ENCODE results near the gene RPS6KL1. TPM values are rescaled to one million over a fixed set of nuclear protein-coding genes. Genes with fewer than 3 reads are reported as not detected.

RPS6KL1 gene
- total RNA-seq (2014; rRNA removed; shearing (Covaris generic)) (0.38 and 1.4 TPM in 2 replicates), polyA plus RNA-seq (2016; fragmentation: Nextera tagmentation; extraction: Ambion mirVana) (0.23 TPM in 1 of 2 replicates, not detected in the other)

- H3K27ac ChIP-seq: no peak within 1 kb of the TSS
- H3K4me3 ChIP-seq: peak within 1 kb of the TSS; percentile 63
- no peaks in the 10 kb centered on the region for H3K9me2 ChIP-seq (ENCODE audit: insufficient read depth)
- H3K4me2 ChIP-seq (ENCODE audit: unreplicated experiment): peak within 1 kb of the TSS; percentile 52
- in situ Hi-C loops (cut with MboI): no loop called here
- WGBS, 2 experiments (ENCODE audit: low coverage in 1 of 2, low lambda C conversion rate in 2 of 2, missing lambda C conversion rate in 2 of 2): 8 to 13% methylated on average over 32 to 42 of the region's 51 CpGs
- 0 out of 2 replicates have a peak within 1 kb of the TSS, but pooled peaks have one; percentile 67 for H2AFZ ChIP-seq
- no peak for TF ChIP-seq EZH2phosphoT487 (IDR thresholded peaks at IDR 0.05; ENCODE audit: insufficient read depth, low read depth)
- no peak for TF ChIP-seq EZH2 (IDR thresholded peaks at IDR 0.05; ENCODE audit: insufficient read depth, poor library complexity, severe bottlenecking)
- no peaks in the 10 kb centered on the region for H3K79me2 ChIP-seq (ENCODE audit: insufficient read depth)
- peak; percentile 88 for DNase-seq
- H3K36me3 ChIP-seq (ENCODE audit: low read depth): no peaks in the 10 kb centered on the region
- H3K9ac ChIP-seq: no peak within 1 kb of the TSS
- H3F3A ChIP-seq (ENCODE audit: insufficient read depth): no peaks in the 10 kb centered on the region
- no peaks in the 10 kb centered on the region for H3K27me3 ChIP-seq (replicated peaks; ENCODE audit: insufficient read depth)
- H3K9me3 ChIP-seq (ENCODE audit: low read depth): no peaks in the 10 kb centered on the region
- H3K4me1 ChIP-seq (ENCODE audit: insufficient read depth): 0 out of 2 replicates have a peak, but pooled peaks cover 5% of the 10 kb centered on the region
- no peaks in the 10 kb centered on the region for H4K20me1 ChIP-seq (ENCODE audit: insufficient read depth)
Measured at GRCh38 chr14:74922752-74923401, at the start of gene RPS6KL1. TSS of gene RPS6KL1 (minus strand) at chr14:74923260. CDS start at chr14:74921541, 1,719 bp downstream.

- 46% methylated on average over 1 of the region's 1 CpG for WGBS, 2 experiments (ENCODE audit: low coverage in 1 of 2, low lambda C conversion rate in 2 of 2, missing lambda C conversion rate in 2 of 2)
- Histone ChIP-seq H3K27ac (no peak overlapping the region), H4K20me1 (ENCODE audit: insufficient read depth) (no peaks in the 10 kb centered on the region), H3K9ac (no peak overlapping the region), H3K36me3 (ENCODE audit: low read depth) (no peaks in the 10 kb centered on the region), H2AFZ (no peak overlapping the region), H3K27me3 (replicated peaks; ENCODE audit: insufficient read depth) (no peaks in the 10 kb centered on the region), H3K9me3 (ENCODE audit: low read depth) (no peaks in the 10 kb centered on the region), H3K4me2 (ENCODE audit: unreplicated experiment) (no peak overlapping the region), H3K79me2 (ENCODE audit: insufficient read depth) (no peaks in the 10 kb centered on the region), H3K4me3 (no peak overlapping the region), H3K4me1 (ENCODE audit: insufficient read depth) (peaks cover 21% of the 10 kb centered on the region), H3K9me2 (ENCODE audit: insufficient read depth) (no peaks in the 10 kb centered on the region), H3F3A (ENCODE audit: insufficient read depth) (peaks cover 23% of the 10 kb centered on the region)
- DNase-seq: no peak
- in situ Hi-C loops (cut with MboI): no loop called here
- TF ChIP-seq EZH2 (IDR thresholded peaks at IDR 0.05; ENCODE audit: insufficient read depth, poor library complexity, severe bottlenecking): no peak
- no peak for TF ChIP-seq EZH2phosphoT487 (IDR thresholded peaks at IDR 0.05; ENCODE audit: insufficient read depth, low read depth)
Measured at GRCh38 chr14:74968811-74969210, 45.8 kb upstream of the RPS6KL1 start.

DNA sequence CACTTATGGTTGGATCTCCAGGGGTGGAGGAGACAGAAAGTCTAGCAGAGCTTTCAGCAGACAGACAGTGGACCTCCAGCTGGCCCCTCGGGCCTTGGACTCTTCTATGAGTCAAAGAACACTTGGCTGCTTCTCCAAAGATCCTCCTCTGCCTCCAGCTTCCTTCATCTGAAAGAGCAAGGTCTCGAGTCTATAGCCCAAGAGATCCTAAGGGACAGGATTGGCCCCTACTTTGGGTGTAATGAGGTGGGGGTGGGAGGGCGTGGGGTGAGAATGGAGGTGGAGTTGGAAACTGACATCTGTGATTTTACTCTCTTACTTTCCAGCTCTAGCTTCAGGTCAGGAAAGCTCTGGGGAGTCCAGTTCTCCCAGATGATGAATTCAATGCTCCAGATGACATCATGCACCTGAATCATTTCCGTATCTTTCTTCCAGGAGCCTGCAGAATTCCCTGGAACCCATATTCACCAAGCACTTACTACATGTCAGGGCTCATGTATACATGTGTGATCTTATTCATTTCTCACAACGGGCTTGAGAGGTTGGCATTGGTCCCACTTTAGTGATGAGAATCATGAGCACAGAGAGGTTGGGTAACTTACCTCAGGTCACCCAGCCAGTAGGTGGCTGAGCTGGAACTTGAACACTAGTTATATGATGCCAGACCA, 42.6 kb upstream of the RPS6KL1 start:
- Histone ChIP-seq H2AFZ (0 out of 2 replicates have a peak overlapping the region, but pooled peaks have one; percentile 6), H3K4me3 (no peak overlapping the region), H3F3A (ENCODE audit: insufficient read depth) (peaks cover 23% of the 10 kb centered on the region), H3K27me3 (replicated peaks; ENCODE audit: insufficient read depth) (no peaks in the 10 kb centered on the region), H3K27ac (peak overlapping the region; percentile 84), H3K36me3 (ENCODE audit: low read depth) (no peaks in the 10 kb centered on the region), H3K79me2 (ENCODE audit: insufficient read depth) (no peaks in the 10 kb centered on the region), H4K20me1 (ENCODE audit: insufficient read depth) (no peaks in the 10 kb centered on the region), H3K4me2 (ENCODE audit: unreplicated experiment) (peak overlapping the region; percentile 7), H3K9me3 (ENCODE audit: low read depth) (no peaks in the 10 kb centered on the region), H3K4me1 (ENCODE audit: insufficient read depth) (peaks cover 24% of the 10 kb centered on the region), H3K9ac (peak overlapping the region; percentile 26; the same call in 1 of the 2 replicates), H3K9me2 (ENCODE audit: insufficient read depth) (no peaks in the 10 kb centered on the region)
- 39 to 51% methylated on average over 5 of the region's 5 CpGs for WGBS, 2 experiments (ENCODE audit: low coverage in 1 of 2, low lambda C conversion rate in 2 of 2, missing lambda C conversion rate in 2 of 2)
- TF ChIP-seq EZH2phosphoT487 (IDR thresholded peaks at IDR 0.05; ENCODE audit: insufficient read depth, low read depth) (no peak), EZH2 (IDR thresholded peaks at IDR 0.05; ENCODE audit: insufficient read depth, poor library complexity, severe bottlenecking) (no peak)
- in situ Hi-C loops (cut with MboI): no loop called here
- DNase-seq: peak; percentile 84

DNA sequence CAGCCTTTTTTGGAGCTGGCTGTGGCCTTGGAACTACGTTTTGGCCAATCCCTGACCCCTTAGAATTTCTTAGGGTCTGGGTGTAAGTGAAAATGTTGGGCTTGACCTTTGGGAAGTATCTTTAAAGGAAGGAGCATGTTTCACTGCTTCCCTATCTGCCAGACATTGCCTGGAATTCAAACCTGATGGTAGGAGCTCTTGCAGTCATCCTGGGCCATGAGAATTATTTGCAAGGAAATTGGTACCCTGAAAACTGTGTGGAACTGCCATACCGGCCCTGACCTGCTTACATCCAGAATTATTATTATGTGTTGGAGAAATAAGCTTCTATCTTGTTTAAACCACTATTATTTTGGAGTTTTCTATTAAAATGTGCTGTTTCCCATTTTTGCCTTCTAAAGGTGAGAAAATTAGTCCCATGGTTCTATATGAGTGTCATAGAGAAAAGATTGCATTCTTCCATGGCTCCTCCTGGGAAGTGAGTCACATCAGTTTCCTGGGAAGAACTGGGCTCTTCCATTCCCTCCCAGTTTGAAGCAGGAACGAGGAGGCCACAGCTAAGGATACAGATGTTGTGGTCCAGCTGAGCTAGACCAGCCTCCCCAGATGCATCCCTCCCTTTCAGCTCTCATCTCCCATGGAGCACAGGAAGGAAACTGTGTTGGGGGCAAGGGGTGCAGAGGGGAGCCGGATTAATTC, 41.9 kb upstream of the RPS6KL1 start:
- Histone ChIP-seq H3K4me1 (ENCODE audit: insufficient read depth) (peaks cover 24% of the 10 kb centered on the region), H3F3A (ENCODE audit: insufficient read depth) (peaks cover 23% of the 10 kb centered on the region), H3K4me3 (no peak overlapping the region), H3K9me2 (ENCODE audit: insufficient read depth) (no peaks in the 10 kb centered on the region), H3K36me3 (ENCODE audit: low read depth) (no peaks in the 10 kb centered on the region), H3K9ac (peak overlapping the region; percentile 26; the same call in 1 of the 2 replicates), H3K27ac (peak overlapping the region; percentile 84), H3K79me2 (ENCODE audit: insufficient read depth) (no peaks in the 10 kb centered on the region), H4K20me1 (ENCODE audit: insufficient read depth) (no peaks in the 10 kb centered on the region), H3K27me3 (replicated peaks; ENCODE audit: insufficient read depth) (no peaks in the 10 kb centered on the region), H2AFZ (0 out of 2 replicates have a peak overlapping the region, but pooled peaks have one; percentile 6), H3K9me3 (ENCODE audit: low read depth) (no peaks in the 10 kb centered on the region), H3K4me2 (ENCODE audit: unreplicated experiment) (peak overlapping the region; percentile 7)
- no peak for TF ChIP-seq EZH2 (IDR thresholded peaks at IDR 0.05; ENCODE audit: insufficient read depth, poor library complexity, severe bottlenecking)
- no peak for TF ChIP-seq EZH2phosphoT487 (IDR thresholded peaks at IDR 0.05; ENCODE audit: insufficient read depth, low read depth)
- 51 to 52% methylated on average over 4 of the region's 4 CpGs for WGBS, 2 experiments (ENCODE audit: low coverage in 1 of 2, low lambda C conversion rate in 2 of 2, missing lambda C conversion rate in 2 of 2)
- in situ Hi-C loops (cut with MboI): no loop called here
- DNase-seq: peak; percentile 72
